ENCODE measurements around the gene PPFIA1.

DNA sequence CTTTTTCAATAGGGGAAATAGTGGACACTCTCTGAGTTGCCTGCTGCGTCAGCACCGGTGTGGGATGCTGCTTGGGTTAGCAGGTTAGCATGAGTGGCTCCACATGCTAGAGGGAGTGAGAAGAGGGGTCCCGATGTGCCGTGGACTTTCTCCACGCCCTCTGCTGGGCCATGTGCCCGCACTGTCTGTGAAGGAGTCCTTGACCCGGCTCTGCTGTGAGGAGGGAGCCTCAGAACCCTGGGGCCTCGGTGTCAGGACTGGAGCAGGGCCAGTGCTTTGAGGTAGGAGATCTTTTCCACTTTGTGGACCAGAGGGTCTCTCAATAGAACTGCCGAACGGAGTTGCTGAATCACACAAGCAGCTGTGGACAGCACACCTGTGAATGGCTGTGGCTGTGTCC is 142.7 kb downstream of the PPFIA1 start:
- TF ChIP-seq, protein P1, sequence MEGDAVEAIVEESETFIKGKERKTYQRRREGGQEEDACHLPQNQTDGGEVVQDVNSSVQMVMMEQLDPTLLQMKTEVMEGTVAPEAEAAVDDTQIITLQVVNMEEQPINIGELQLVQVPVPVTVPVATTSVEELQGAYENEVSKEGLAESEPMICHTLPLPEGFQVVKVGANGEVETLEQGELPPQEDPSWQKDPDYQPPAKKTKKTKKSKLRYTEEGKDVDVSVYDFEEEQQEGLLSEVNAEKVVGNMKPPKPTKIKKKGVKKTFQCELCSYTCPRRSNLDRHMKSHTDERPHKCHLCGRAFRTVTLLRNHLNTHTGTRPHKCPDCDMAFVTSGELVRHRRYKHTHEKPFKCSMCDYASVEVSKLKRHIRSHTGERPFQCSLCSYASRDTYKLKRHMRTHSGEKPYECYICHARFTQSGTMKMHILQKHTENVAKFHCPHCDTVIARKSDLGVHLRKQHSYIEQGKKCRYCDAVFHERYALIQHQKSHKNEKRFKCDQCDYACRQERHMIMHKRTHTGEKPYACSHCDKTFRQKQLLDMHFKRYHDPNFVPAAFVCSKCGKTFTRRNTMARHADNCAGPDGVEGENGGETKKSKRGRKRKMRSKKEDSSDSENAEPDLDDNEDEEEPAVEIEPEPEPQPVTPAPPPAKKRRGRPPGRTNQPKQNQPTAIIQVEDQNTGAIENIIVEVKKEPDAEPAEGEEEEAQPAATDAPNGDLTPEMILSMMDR (conservative IDR thresholded peaks at IDR 0.05 in 1 of 2, IDR thresholded peaks at IDR 0.05 in 1 of 2; ENCODE audit: extremely low read depth in 1 of 2, insufficient read depth in 1 of 2, low read depth in 1 of 2, low read length in 2 of 2): no peak
- TF ChIP-seq EZH2 (IDR thresholded peaks at IDR 0.05; ENCODE audit: borderline replicate concordance, low read length): no peak
